Left lung (tissue), 10 donors: ENCODE measurements around the gene IL18. TPM values are rescaled to one million over a fixed set of nuclear protein-coding genes. Genes with fewer than 3 reads are reported as not detected.
"Not testable (repeated sequence)": the region's sequence is repeated elsewhere in the genome, so short reads cannot be mapped to it uniquely, and the experiment has no call there.

Experiments used
- ATAC-seq: fragments of 200-7000 bp; cut with Tn5 transposase; one replicate; pipeline ENCODE4 v1.9.1; 2020; ENCODE audit warnings: moderate library complexity
- DNase-seq, 4 donors: peaks; one replicate each; pipeline ENCODE4 v3.0.0-alpha.2; 2013 to 2020
- H3K27ac ChIP-seq, 2 donors: fragments of 200-600 bp; sonication (generic) in 1 of 2; one replicate each; pipeline versions ENCODE4 v1.5.0 to v1.8.0; 2020 to 2021
- H3K27me3 ChIP-seq, 2 donors: fragments of 200-600 bp; sonication (generic) in 1 of 2; one replicate each; pipeline versions ENCODE4 v1.5.0 to v1.8.0; 2020 to 2021
- H3K36me3 ChIP-seq, 2 donors: fragments of 200-600 bp; sonication (generic) in 1 of 2; one replicate each; pipeline versions ENCODE4 v1.5.0 to v1.8.0; 2020 to 2021
- H3K4me1 ChIP-seq, 2 donors: fragments of 200-600 bp; one replicate each; pipeline ENCODE4 v1.8.0; 2021
- H3K4me3 ChIP-seq, 2 donors: fragments of 200-600 bp; sonication (generic) in 1 of 2; one replicate each; pipeline versions ENCODE4 v1.5.0 to v1.8.0; 2020 to 2021; ENCODE audit warnings: mild to moderate bottlenecking in 1 of 2
- H3K9me3 ChIP-seq, 2 donors: fragments of 200-600 bp; sonication (generic) in 1 of 2; one replicate each; pipeline versions ENCODE4 v1.5.0 to v1.8.0; 2020 to 2021
- CTCF ChIP-seq, 2 donors: fragments of 200-600 bp; sonication (generic) in 1 of 2; IDR thresholded peaks; one replicate each; pipeline versions ENCODE4 v1.5.0 to v1.8.0; 2021; ENCODE audit warnings: antibody characterized with exemption in 2 of 2
- intact Hi-C, 2 donors: fragments of 100-400 bp; cut with DNase I; formaldehyde crosslinking; loops; one replicate each; pipeline versions ENCODE4 v1.11.2 to v1.14.2; 2022
- polyA plus RNA-seq, 6 donors: library from polyadenylated mRNA; unstranded; fragments of 120-200 nt; gene quantifications; one replicate each; pipeline ENCODE4 v1.2.1, GENCODE V29; 2013; ENCODE audit not compliant: insufficient read length in 6 of 6
- total RNA-seq, 2 donors: library from RNA; stranded (reverse); fragmentation: NEBNext Ultra II Directional; extraction: Animal tissue kit (Norgen Biotek cat#: 25700); gene quantifications; one replicate each; pipeline ENCODE4 v1.2.1, GENCODE V29; 2021
- donor health status: DM: no; HTN: yes; CAD: no.
- donor health status: DM: no; HTN: no; CAD: no.

The IL18 gene
- total and polyA plus RNA-seq, 8 donors: 1.3 to 46.0 (median 1.6) TPM

DNA sequence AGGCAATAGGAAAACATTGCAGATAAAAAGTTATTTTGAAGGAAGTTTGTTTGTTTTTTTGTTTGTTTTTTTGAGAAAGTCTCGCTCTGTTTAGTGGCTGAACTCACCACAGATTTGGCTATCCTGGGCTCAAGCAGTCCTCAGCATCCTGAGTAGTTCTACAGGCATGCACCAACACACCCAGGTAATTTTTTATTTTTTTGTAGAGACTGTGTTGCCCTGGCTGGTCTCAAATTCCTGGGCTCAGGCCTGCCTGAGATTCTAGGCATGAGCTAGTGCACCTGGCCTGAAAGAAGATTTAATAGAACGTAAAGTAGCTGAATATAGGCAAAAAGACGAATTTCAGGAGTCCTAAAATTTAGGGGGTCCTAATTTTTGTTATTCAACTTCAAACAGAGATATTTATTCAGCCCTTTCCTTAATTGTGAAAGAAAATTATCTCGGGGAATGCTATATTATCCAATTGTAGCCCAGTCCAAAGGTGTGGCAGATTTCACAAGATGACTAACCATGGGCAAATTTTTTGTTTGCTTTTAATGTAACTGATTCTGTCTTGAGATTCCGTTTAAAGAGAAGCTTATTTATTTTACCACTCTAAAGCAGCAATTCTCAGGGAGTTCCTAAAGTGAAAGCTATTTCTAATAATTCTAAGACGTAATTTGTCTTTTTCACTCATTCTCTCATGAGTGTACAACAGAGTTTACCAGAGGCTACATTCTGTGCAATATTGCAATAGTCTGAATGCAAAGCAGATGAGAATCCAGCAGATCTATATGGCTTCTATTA is 940 bp downstream of the IL18 start:
- Histone ChIP-seq H3K27me3 (no peaks in the 10 kb centered on the region), H3K36me3 (no peaks in the 10 kb centered on the region), H3K27ac (peak overlapping the region; percentile 42 to 75), H3K4me1 (peaks cover 0 to 34% of the 10 kb centered on the region in 2 donors), H3K4me3 (peak overlapping the region; percentile 17 to 30), H3K9me3 (no peaks in the 10 kb centered on the region)
- no peak for TF ChIP-seq CTCF (IDR thresholded peaks at IDR 0.05)
- no peak for DNase-seq
- intact Hi-C loops: no loop called here
- ATAC-seq: peak; percentile 65

- DNase-seq, ATAC-seq, H3K27me3 ChIP-seq, intact Hi-C loops, H3K36me3 ChIP-seq, H3K9me3 ChIP-seq: not testable (repeated sequence)
- Histone ChIP-seq H3K4me3 (peak overlapping the region in 1 of 2 donors; percentile 30), H3K4me1 (peaks cover 0 to 39% of the 10 kb centered on the region in 2 donors), H3K27ac (peak overlapping the region; percentile 42 to 75)
Observed at GRCh38 chr11:112162200-112162599, 1.7 kb downstream of the IL18 start.

- Histone ChIP-seq H3K27me3 (no peaks in the 10 kb centered on the region), H3K36me3 (no peaks in the 10 kb centered on the region), H3K4me1 (peaks cover 0 to 42% of the 10 kb centered on the region in 2 donors), H3K9me3 (no peaks in the 10 kb centered on the region), H3K4me3 (peak overlapping the region in 1 of 2 donors; percentile 13), H3K27ac (peak overlapping the region; percentile 10 to 92)
- intact Hi-C loops: no loop called here
- TF ChIP-seq CTCF (IDR thresholded peaks at IDR 0.05): no peak
- DNase-seq (no peak), ATAC-seq (no peak)
Observed at GRCh38 chr11:112161012-112161411, 2.9 kb downstream of the IL18 start.

- DNase-seq (no peak), ATAC-seq (no peak)
- Histone ChIP-seq H3K36me3 (no peaks in the 10 kb centered on the region), H3K27me3 (no peaks in the 10 kb centered on the region), H3K4me1 (peaks cover 0 to 41% of the 10 kb centered on the region in 2 donors), H3K9me3 (no peaks in the 10 kb centered on the region), H3K27ac (peak overlapping the region; percentile 14 to 92), H3K4me3 (peak overlapping the region in 1 of 2 donors; percentile 13)
- TF ChIP-seq CTCF (IDR thresholded peaks at IDR 0.05): no peak
- intact Hi-C loops: no loop called here
Observed at GRCh38 chr11:112160091-112160848, 3.6 kb downstream of the IL18 start.

DNA sequence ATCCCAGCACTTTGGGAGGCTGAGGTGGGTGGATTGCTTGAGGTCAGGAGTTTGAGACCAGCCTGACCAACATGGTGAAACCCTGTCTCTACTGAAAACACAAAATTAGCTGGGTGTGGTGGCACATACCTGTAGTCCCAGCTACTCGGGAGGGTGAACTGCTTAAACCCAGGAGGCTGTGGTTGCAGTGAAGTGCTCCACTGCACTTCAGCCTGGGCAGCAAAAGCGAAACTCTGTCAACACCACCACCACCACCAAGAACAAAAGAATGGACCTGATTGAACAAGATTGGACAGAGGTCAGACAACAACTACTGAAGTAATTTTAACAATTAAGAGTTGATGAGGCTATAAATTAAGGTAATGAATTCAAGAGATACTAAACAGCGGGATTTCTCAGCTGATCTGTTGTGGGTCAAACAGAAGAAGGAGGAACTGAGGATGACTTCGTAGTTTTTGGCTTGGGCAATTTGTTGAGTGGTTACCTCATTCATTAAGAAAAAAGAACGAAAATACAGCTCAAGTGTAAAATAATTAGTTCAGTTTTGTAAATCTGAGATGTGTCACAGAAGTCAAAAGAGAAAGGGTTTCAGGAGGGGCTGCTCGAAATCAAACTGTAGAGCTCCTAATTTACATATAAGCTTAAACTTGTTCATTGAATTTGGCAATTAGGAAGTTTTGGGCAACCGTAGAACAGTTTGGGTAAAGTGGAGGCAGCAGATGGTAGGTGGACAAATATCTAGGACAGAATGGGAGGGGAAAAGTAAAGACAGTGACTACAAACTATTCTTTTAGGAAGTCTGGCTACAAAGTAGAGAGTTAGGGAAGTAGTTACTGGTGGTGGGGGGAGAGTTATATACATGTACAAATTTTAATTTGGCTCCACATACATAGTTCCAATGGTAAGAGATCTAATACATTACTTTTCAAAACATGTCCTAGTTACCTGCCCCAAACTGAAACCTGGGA is 4.5 kb downstream of the IL18 start:
- intact Hi-C loops: no loop called here
- peak in 1 of 4 donors; percentile 40 for DNase-seq
- ATAC-seq: no peak
- peak overlapping the region; percentile 14 to 92 for H3K27ac ChIP-seq
- H3K9me3 ChIP-seq: no peaks in the 10 kb centered on the region
- peaks cover 0 to 36% of the 10 kb centered on the region in 2 donors for H3K4me1 ChIP-seq
- no peaks in the 10 kb centered on the region for H3K27me3 ChIP-seq
- peak overlapping the region in 1 of 2 donors; percentile 13 for H3K4me3 ChIP-seq
- no peak for TF ChIP-seq CTCF (IDR thresholded peaks at IDR 0.05)
- peaks cover 0 to 6% of the 10 kb centered on the region in 2 donors for H3K36me3 ChIP-seq
